ENCODE measurements around the gene PNLIPRP3. TPM values are rescaled to one million over a fixed set of nuclear protein-coding genes. Genes with fewer than 3 reads are reported as not detected.

Gene PNLIPRP3
- total RNA-seq, 1 donor from 2014 or later: not detected

DNA sequence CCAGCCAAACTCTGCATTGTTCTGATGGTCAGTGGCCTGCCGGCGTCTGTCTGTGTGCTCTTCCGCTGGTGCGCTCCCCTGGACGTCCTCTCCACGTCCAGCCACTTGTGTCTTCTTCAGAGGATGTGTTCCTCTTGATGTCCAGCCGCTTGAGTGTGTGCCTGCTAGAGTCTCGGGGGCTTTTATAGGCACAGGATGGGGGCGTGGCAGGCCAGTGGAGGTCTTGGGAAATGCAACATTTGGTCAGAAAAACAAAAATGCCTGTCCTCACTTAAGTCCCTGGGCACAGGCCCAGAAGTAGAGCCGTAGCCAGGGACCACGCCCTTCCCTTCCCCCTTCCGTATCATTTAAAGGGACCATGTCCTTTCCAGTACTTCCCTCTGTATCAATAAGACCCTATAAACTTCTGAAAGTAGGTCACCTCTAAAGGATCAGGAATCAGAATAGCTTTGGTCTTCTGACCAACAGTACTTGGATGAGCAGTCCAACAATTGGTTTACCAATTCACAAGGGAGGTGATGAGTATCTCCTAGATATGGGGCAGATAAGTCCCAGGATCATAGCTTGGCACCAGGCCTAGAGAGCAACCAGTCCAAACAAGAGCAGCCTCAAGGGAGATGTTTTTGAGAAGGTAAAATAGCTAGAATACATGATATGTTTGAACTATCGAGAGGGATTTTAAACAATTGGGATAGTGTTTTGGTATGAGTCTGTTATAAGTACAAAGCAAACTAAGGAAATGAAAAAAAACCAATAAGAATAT lies 32.2 kb upstream of the PNLIPRP3 start:
- Mint-ChIP-seq H3K4me1 (no peaks in the 10 kb centered on the region), H3K36me3 (ENCODE audit: low read depth) (no peaks in the 10 kb centered on the region), H3K27ac (no peak overlapping the region), H3K4me3 (no peak overlapping the region), H3K9me3 (no peaks in the 10 kb centered on the region), H3K27me3 (no peaks in the 10 kb centered on the region)
- no peak for ATAC-seq (ENCODE audit: low read depth)
- ChIA-PET POLR2A (no interaction called here), CTCF (no interaction called here)
- DNase-seq: no peak
- TF ChIP-seq, protein P1, sequence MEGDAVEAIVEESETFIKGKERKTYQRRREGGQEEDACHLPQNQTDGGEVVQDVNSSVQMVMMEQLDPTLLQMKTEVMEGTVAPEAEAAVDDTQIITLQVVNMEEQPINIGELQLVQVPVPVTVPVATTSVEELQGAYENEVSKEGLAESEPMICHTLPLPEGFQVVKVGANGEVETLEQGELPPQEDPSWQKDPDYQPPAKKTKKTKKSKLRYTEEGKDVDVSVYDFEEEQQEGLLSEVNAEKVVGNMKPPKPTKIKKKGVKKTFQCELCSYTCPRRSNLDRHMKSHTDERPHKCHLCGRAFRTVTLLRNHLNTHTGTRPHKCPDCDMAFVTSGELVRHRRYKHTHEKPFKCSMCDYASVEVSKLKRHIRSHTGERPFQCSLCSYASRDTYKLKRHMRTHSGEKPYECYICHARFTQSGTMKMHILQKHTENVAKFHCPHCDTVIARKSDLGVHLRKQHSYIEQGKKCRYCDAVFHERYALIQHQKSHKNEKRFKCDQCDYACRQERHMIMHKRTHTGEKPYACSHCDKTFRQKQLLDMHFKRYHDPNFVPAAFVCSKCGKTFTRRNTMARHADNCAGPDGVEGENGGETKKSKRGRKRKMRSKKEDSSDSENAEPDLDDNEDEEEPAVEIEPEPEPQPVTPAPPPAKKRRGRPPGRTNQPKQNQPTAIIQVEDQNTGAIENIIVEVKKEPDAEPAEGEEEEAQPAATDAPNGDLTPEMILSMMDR (IDR thresholded peaks at IDR 0.05): no peak
- intact Hi-C loops (cut with micrococcal nuclease): no loop called here

DNA sequence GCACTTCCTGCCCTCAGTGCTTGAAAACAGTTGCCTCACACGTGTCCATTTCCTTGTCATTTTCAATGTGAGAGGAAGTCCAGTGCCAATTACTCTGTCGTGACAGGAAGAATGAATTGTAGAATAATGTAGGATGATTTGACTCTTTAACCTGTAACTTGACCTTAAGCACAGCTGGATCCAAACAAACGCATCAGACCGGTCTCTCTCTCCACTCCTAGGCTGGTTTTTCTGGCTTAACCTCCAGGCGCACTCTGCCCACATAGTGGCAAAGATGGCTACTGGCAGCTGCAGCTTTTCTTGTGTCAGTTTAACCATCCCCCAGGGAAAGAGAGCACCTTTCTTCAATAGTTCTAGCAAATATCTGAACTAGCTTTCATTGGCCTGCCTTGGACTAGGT lies 29.4 kb upstream of the PNLIPRP3 start:
- TF ChIP-seq, protein P1 (IDR thresholded peaks at IDR 0.05): no peak
- H3K27ac Mint-ChIP-seq: no peak overlapping the region
- no peaks in the 10 kb centered on the region for H3K4me1 Mint-ChIP-seq
- ChIA-PET CTCF (no interaction called here), POLR2A (no interaction called here)
- intact Hi-C loops (cut with micrococcal nuclease): no loop called here
- no peaks in the 10 kb centered on the region for H3K27me3 Mint-ChIP-seq
- no peak for ATAC-seq (ENCODE audit: low read depth)
- no peak overlapping the region for H3K4me3 Mint-ChIP-seq
- DNase-seq: no peak
- no peaks in the 10 kb centered on the region for H3K9me3 Mint-ChIP-seq
- no peaks in the 10 kb centered on the region for H3K36me3 Mint-ChIP-seq (ENCODE audit: low read depth)

DNA sequence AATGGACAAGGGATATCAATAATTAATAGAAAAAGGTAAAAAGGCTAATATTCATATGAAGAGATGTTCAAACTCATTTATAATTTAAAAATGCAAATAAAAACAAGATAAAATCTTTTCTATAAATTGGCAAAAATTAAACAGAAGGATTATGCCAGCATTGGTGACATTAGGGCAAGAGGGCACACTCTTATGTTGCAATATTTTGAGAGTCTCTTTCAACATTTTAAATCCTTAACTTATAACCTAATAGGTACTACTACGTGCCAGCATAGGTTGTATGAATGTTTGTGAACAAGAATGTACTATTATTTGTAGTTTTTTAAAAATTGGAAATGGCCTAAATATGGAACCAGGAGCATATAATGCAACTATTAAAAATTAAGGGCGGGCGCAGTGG lies 24.8 kb upstream of the PNLIPRP3 start:
- Mint-ChIP-seq H3K27me3 (no peaks in the 10 kb centered on the region), H3K27ac (no peak overlapping the region), H3K36me3 (ENCODE audit: low read depth) (no peaks in the 10 kb centered on the region), H3K4me1 (no peaks in the 10 kb centered on the region), H3K4me3 (no peak overlapping the region), H3K9me3 (peaks cover 3% of the 10 kb centered on the region)
- CTCF ChIA-PET: no interaction called here
- TF ChIP-seq, protein P1 (IDR thresholded peaks at IDR 0.05): no peak
- POLR2A ChIA-PET: no interaction called here
- intact Hi-C loops (cut with micrococcal nuclease): no loop called here
- DNase-seq (no peak), ATAC-seq (ENCODE audit: low read depth) (no peak)

DNA sequence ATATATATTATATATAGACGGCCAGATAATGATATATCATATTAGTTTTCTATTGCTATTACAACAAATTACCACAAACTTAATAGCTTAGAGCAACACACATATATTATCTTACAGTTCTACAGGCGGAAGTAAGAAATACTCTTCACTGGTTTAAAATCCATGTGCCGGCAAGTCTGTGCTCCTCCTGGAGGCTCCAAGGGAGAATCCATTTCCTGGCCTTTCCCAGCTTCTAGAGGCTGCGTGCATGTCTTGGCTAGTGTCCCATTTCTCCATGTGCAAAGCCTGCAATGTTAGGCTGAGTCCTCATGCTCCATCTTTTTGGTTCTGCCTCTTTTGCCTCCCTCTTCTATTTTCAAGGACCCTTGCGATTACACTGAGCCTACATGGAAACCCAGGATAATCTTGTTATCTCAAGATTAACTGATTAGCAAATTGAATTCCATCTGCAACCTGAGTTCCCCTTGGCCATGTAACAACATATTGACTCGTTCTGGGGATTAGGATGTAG lies 23.9 kb upstream of the PNLIPRP3 start:
- POLR2A ChIA-PET: no interaction called here
- Mint-ChIP-seq H3K27me3 (no peaks in the 10 kb centered on the region), H3K9me3 (peaks cover 3% of the 10 kb centered on the region), H3K27ac (no peak overlapping the region), H3K4me3 (no peak overlapping the region), H3K4me1 (no peaks in the 10 kb centered on the region), H3K36me3 (ENCODE audit: low read depth) (no peaks in the 10 kb centered on the region)
- CTCF ChIA-PET: no interaction called here
- no peak for DNase-seq
- TF ChIP-seq, protein P1 (IDR thresholded peaks at IDR 0.05): no peak
- intact Hi-C loops (cut with micrococcal nuclease): no loop called here
- no peak for ATAC-seq (ENCODE audit: low read depth)

DNA sequence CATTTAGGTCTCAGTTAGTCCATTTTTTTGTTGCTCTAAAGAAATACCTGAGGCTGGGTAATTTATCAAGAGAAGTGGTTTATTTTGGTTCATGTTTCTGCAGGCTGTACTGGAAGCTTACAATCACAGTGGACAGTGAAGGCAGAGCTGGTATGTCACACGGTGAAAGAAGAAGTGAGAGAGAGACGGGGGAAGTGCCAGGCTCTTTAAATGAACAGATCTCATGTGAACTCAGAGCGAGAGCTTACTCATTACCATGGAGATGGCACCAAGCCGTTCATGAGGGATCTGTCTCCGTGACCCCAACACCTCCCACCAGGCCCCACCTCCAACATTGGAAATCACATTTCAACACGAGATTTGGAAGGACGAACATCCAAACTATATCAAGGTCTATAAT lies 18.9 kb upstream of the PNLIPRP3 start:
- DNase-seq (no peak), ATAC-seq (ENCODE audit: low read depth) (no peak)
- Mint-ChIP-seq H3K27me3 (peaks cover 2% of the 10 kb centered on the region), H3K4me1 (no peaks in the 10 kb centered on the region), H3K27ac (no peak overlapping the region), H3K9me3 (peaks cover 3% of the 10 kb centered on the region), H3K4me3 (no peak overlapping the region), H3K36me3 (ENCODE audit: low read depth) (no peaks in the 10 kb centered on the region)
- POLR2A ChIA-PET: no interaction called here
- intact Hi-C loops (cut with micrococcal nuclease): no loop called here
- CTCF ChIA-PET: no interaction called here
- TF ChIP-seq, protein P1 (IDR thresholded peaks at IDR 0.05): no peak

All from activated B cell treated with CpG ODN at 0.5 μM for 24 hours (primary cell).